ENCODE measurements around the gene SCCPDH. TPM values are rescaled to one million over a fixed set of nuclear protein-coding genes. Genes with fewer than 3 reads are reported as not detected.
"Not testable (repeated sequence)": the region's sequence is repeated elsewhere in the genome, so short reads cannot be mapped to it uniquely, and the experiment has no call there.

Gene SCCPDH
- polyA plus RNA-seq, 1 of the 3 experiments (the other 2 are of a cell fraction): 32.2 TPM

DNA sequence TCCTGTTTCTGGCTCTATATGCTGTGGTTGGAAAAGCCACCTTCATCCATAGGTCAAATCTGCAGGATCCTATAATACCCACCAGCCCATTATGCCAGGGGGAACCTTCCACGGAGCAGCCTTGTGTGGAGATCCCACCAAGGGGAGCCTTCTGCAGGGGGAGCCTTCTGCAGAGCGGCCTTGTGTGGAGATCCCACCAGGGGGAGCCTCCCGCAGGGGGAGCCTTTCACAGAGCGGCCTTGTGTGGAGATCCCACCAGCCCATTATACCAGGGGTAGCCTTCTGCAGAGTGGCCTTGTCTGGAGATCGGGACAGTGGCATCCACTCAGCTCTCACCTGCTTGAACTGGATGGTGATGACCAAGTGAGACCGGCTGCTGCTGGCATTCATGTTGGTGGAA, 85.3 kb downstream of the SCCPDH start (continued):
- TF ChIP-seq SIN3A (IDR thresholded peaks at IDR 0.05; ENCODE audit: borderline replicate concordance, low read depth, low read length) (no peak), JUND (IDR thresholded peaks at IDR 0.05) (no peak), RAD21 (IDR thresholded peaks at IDR 0.05; ENCODE audit: low read length) (no peak), RXRA (IDR thresholded peaks at IDR 0.05; ENCODE audit: borderline replicate concordance, low read depth) (no peak), NRF1 (IDR thresholded peaks at IDR 0.05; ENCODE audit: low read depth, low read length) (no peak), GABPA (IDR thresholded peaks at IDR 0.05; ENCODE audit: low read depth) (no peak), ELF1 (IDR thresholded peaks at IDR 0.05) (no peak), TAF1 (IDR thresholded peaks at IDR 0.05; ENCODE audit: borderline replicate concordance, low read depth, low read length) (no peak), YY1 (IDR thresholded peaks at IDR 0.05; ENCODE audit: low read depth) (no peak)
- TF ChIP-seq, protein P1, sequence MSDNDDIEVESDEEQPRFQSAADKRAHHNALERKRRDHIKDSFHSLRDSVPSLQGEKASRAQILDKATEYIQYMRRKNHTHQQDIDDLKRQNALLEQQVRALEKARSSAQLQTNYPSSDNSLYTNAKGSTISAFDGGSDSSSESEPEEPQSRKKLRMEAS (IDR thresholded peaks at IDR 0.05; ENCODE audit: low read depth): no peak

GRCh38 chr1:246811985-246812384, 87.8 kb downstream of the SCCPDH start:
- Histone ChIP-seq H3K36me3 (replicated peaks in 1 of 2; ENCODE audit: control insufficient read depth in 1 of 2, insufficient read depth in 2 of 2, low read length in 1 of 2) (no peaks in the 10 kb centered on the region), H4K20me1 (ENCODE audit: insufficient read depth) (no peaks in the 10 kb centered on the region), H3K4me2 (no peak overlapping the region), H2AFZ (ENCODE audit: low read depth) (no peak overlapping the region), H3K4me1 (ENCODE audit: control insufficient read depth in 1 of 2, insufficient read depth in 2 of 2, low read depth in 1 of 2, low read length in 1 of 2) (no peaks in the 10 kb centered on the region), H3K79me2 (ENCODE audit: insufficient read depth) (no peaks in the 10 kb centered on the region), H3K4me3 (ENCODE audit: low read depth in 2 of 2, low read length in 1 of 2) (no peak overlapping the region), H3K27me3 (ENCODE audit: insufficient read depth) (peaks cover 24% of the 10 kb centered on the region; the same call in 1 of the 2 replicates), H3K27ac (ENCODE audit: low read depth in 2 of 2, low read length in 1 of 2) (no peak overlapping the region), H3K9ac (no peak overlapping the region), H3K9me2 (no peaks in the 10 kb centered on the region), H3F3A (replicated peaks; ENCODE audit: insufficient read depth) (no peaks in the 10 kb centered on the region), H3K9me3 (no peaks in the 10 kb centered on the region)
- no peak for TF ChIP-seq CTCF (IDR thresholded peaks at IDR 0.05)
- TF ChIP-seq, protein P1 (IDR thresholded peaks at IDR 0.05; ENCODE audit: low read depth): no peak
- TF ChIP-seq CHD2 (IDR thresholded peaks at IDR 0.05; ENCODE audit: low read length, partially characterized antibody): no peak
- TF ChIP-seq NRF1 (IDR thresholded peaks at IDR 0.05; ENCODE audit: low read depth, low read length): no peak
- no peak for TF ChIP-seq RCOR1 (IDR thresholded peaks at IDR 0.05; ENCODE audit: low read length)
- no peak for TF ChIP-seq JUND (IDR thresholded peaks at IDR 0.05)
- TF ChIP-seq, protein P2, sequence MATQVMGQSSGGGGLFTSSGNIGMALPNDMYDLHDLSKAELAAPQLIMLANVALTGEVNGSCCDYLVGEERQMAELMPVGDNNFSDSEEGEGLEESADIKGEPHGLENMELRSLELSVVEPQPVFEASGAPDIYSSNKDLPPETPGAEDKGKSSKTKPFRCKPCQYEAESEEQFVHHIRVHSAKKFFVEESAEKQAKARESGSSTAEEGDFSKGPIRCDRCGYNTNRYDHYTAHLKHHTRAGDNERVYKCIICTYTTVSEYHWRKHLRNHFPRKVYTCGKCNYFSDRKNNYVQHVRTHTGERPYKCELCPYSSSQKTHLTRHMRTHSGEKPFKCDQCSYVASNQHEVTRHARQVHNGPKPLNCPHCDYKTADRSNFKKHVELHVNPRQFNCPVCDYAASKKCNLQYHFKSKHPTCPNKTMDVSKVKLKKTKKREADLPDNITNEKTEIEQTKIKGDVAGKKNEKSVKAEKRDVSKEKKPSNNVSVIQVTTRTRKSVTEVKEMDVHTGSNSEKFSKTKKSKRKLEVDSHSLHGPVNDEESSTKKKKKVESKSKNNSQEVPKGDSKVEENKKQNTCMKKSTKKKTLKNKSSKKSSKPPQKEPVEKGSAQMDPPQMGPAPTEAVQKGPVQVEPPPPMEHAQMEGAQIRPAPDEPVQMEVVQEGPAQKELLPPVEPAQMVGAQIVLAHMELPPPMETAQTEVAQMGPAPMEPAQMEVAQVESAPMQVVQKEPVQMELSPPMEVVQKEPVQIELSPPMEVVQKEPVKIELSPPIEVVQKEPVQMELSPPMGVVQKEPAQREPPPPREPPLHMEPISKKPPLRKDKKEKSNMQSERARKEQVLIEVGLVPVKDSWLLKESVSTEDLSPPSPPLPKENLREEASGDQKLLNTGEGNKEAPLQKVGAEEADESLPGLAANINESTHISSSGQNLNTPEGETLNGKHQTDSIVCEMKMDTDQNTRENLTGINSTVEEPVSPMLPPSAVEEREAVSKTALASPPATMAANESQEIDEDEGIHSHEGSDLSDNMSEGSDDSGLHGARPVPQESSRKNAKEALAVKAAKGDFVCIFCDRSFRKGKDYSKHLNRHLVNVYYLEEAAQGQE (IDR thresholded peaks at IDR 0.05; ENCODE audit: low read depth, low read length): no peak
- no peak for TF ChIP-seq TAF1 (IDR thresholded peaks at IDR 0.05; ENCODE audit: borderline replicate concordance, low read depth, low read length)
- TF ChIP-seq EP300 (IDR thresholded peaks at IDR 0.05; ENCODE audit: borderline replicate concordance in 1 of 2, low read depth in 1 of 2, low read length in 1 of 2): no peak
- TF ChIP-seq, protein P3, sequence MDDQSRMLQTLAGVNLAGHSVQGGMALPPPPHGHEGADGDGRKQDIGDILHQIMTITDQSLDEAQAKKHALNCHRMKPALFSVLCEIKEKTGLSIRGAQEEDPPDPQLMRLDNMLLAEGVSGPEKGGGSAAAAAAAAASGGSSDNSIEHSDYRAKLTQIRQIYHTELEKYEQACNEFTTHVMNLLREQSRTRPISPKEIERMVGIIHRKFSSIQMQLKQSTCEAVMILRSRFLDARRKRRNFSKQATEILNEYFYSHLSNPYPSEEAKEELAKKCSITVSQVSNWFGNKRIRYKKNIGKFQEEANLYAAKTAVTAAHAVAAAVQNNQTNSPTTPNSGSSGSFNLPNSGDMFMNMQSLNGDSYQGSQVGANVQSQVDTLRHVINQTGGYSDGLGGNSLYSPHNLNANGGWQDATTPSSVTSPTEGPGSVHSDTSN (IDR thresholded peaks at IDR 0.05): no peak
- TF ChIP-seq FOXJ3 (CRISPR knock-in tag; IDR thresholded peaks at IDR 0.05): no peak
- TF ChIP-seq FOSL2 (IDR thresholded peaks at IDR 0.05; ENCODE audit: borderline replicate concordance, low read depth): no peak
- no peak for TF ChIP-seq TEAD4 (IDR thresholded peaks at IDR 0.05; ENCODE audit: borderline replicate concordance, insufficient read depth)
- DNase-seq: no peak
- CTCF ChIA-PET: no interaction called here
- WGBS (ENCODE audit: low lambda C conversion rate): 36% methylated on average over 3 of the region's 3 CpGs
- POLR2A ChIA-PET: no interaction called here

- H3K27ac ChIP-seq (ENCODE audit: low read depth in 2 of 2, low read length in 1 of 2); H3K9me3 ChIP-seq; H3F3A ChIP-seq (replicated peaks; ENCODE audit: insufficient read depth); H4K20me1 ChIP-seq (ENCODE audit: insufficient read depth); H3K4me2 ChIP-seq; H3K79me2 ChIP-seq (ENCODE audit: insufficient read depth); H2AFZ ChIP-seq (ENCODE audit: low read depth); H3K9ac ChIP-seq; H3K9me2 ChIP-seq; CTCF ChIA-PET; H3K4me1 ChIP-seq (ENCODE audit: control insufficient read depth in 1 of 2, insufficient read depth in 2 of 2, low read depth in 1 of 2, low read length in 1 of 2); H3K36me3 ChIP-seq (replicated peaks in 1 of 2; ENCODE audit: control insufficient read depth in 1 of 2, insufficient read depth in 2 of 2, low read length in 1 of 2); H3K4me3 ChIP-seq (ENCODE audit: low read depth in 2 of 2, low read length in 1 of 2); DNase-seq; POLR2A ChIA-PET: not testable (repeated sequence)
- 68% methylated on average over 4 of the region's 4 CpGs for WGBS (ENCODE audit: low lambda C conversion rate)
- peaks cover 24% of the 10 kb centered on the region; the same call in 1 of the 2 replicates for H3K27me3 ChIP-seq (ENCODE audit: insufficient read depth)
These were observed 89.1 kb downstream of the SCCPDH start for GRCh38 chr1:246813325-246813724.
